Loucy (cell line): ENCODE data around the gene MEAK7.

ENCODE experiments used
- EZH2phosphoT487 ChIP-seq: fragments of 200-600 bp; IDR thresholded peaks from 2 replicates; pipeline ENCODE4 v1.6.1; 2018; ENCODE audit warnings: antibody characterized with exemption, mild to moderate bottlenecking, moderate library complexity, borderline replicate concordance
- TF ChIP-seq, protein P1 (sequence below): fragments of 200-600 bp; sonication (generic); conservative IDR thresholded peaks from 2 replicates; pipeline ENCODE4 v1.5.1; 2014; ENCODE audit warnings: mild to moderate bottlenecking, antibody characterized with exemption, low read length

GRCh38 chr16:84496991-84497390 is 7.5 kb downstream of the MEAK7 start:
- TF ChIP-seq, protein P1, sequence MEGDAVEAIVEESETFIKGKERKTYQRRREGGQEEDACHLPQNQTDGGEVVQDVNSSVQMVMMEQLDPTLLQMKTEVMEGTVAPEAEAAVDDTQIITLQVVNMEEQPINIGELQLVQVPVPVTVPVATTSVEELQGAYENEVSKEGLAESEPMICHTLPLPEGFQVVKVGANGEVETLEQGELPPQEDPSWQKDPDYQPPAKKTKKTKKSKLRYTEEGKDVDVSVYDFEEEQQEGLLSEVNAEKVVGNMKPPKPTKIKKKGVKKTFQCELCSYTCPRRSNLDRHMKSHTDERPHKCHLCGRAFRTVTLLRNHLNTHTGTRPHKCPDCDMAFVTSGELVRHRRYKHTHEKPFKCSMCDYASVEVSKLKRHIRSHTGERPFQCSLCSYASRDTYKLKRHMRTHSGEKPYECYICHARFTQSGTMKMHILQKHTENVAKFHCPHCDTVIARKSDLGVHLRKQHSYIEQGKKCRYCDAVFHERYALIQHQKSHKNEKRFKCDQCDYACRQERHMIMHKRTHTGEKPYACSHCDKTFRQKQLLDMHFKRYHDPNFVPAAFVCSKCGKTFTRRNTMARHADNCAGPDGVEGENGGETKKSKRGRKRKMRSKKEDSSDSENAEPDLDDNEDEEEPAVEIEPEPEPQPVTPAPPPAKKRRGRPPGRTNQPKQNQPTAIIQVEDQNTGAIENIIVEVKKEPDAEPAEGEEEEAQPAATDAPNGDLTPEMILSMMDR, result no peak
- no peak for TF ChIP-seq EZH2phosphoT487
